K562 (cell line): ENCODE data around the gene PLCL1. TPM values are rescaled to one million over a fixed set of nuclear protein-coding genes. Genes with fewer than 3 reads are reported as not detected.

ENCODE experiments used
- CAMTA2 ChIP-seq: fragments of 250-450 bp; sonication (Bioruptor Pico); conservative IDR thresholded peaks from 2 replicates; pipeline ENCODE4 v1.5.1; 2022
- CC2D1A ChIP-seq: fragments of 450-650 bp; IDR thresholded peaks from 2 replicates; pipeline ENCODE4 v1.6.1; 2017; ENCODE audit warnings: mild to moderate bottlenecking
- CHD4 ChIP-seq: fragments of 200-600 bp; sonication (generic); IDR thresholded peaks from 3 replicates; pipeline ENCODE4 v1.6.1; 2012; ENCODE audit warnings: low read depth, mild to moderate bottlenecking, mixed read lengths, low read length, inconsistent platforms; ENCODE audit not compliant: insufficient read depth, insufficient replicate concordance, poor library complexity, severe bottlenecking
- ERF ChIP-seq: fragments of 450-650 bp; formaldehyde crosslinking; IDR thresholded peaks from 2 replicates; pipeline ENCODE4 v1.4.0; 2020; ENCODE audit warnings: mild to moderate bottlenecking, mixed read lengths
- FOXJ3 ChIP-seq: sonication (generic); formaldehyde crosslinking; IDR thresholded peaks from 2 replicates; pipeline ENCODE4 v1.4.0; 2020; ENCODE audit warnings: mild to moderate bottlenecking, missing genetic modification reagents
- NCOR1 ChIP-seq: fragments of 450-650 bp; IDR thresholded peaks from 2 replicates; pipeline ENCODE4 v1.6.1; 2016; ENCODE audit warnings: mild to moderate bottlenecking, moderate library complexity
- RBM39 ChIP-seq: fragments of 200-400 bp; formaldehyde crosslinking; optimal IDR thresholded peaks from 2 replicates; pipeline ENCODE3; 2018; ENCODE audit warnings: low read depth, low read length
- SMAD3 ChIP-seq: fragments of 450-650 bp; formaldehyde crosslinking; conservative IDR thresholded peaks from 2 replicates; pipeline ENCODE4 v1.4.0; 2020; ENCODE audit warnings: mild to moderate bottlenecking
- SMARCC2 ChIP-seq: fragments of 450-650 bp; IDR thresholded peaks from 2 replicates; pipeline ENCODE4 v1.6.1; 2017; ENCODE audit warnings: antibody characterized with exemption, moderate library complexity, mild to moderate bottlenecking, low read depth
- SNIP1 ChIP-seq: fragments of 450-650 bp; IDR thresholded peaks from 2 replicates; pipeline ENCODE4 v1.7.1; 2017; ENCODE audit warnings: low read depth, mild to moderate bottlenecking
- SOX6 ChIP-seq: fragments of 450-650 bp; IDR thresholded peaks from 2 replicates; pipeline ENCODE4 v1.6.1; 2014; ENCODE audit warnings: mild to moderate bottlenecking
- TCF3 ChIP-seq: sonication (generic); formaldehyde crosslinking; IDR thresholded peaks from 2 replicates; pipeline ENCODE4 v1.4.0; 2020; ENCODE audit warnings: mild to moderate bottlenecking, missing genetic modification reagents
- TEAD4 ChIP-seq, 2 experiments: sonication (generic) in 1 of 2; formaldehyde crosslinking in 1 of 2; IDR thresholded peaks; 2 replicates each; pipeline versions ENCODE4 v1.6.1 to v1.8.0; 2012 to 2022; ENCODE audit warnings: borderline replicate concordance in 1 of 2, inconsistent platforms in 1 of 2, low read length in 1 of 2, mild to moderate bottlenecking in 1 of 2, missing genetic modification reagents in 1 of 2
- ZEB2 ChIP-seq: fragments of 450-650 bp; IDR thresholded peaks from 2 replicates; pipeline ENCODE4 v1.6.1; 2016
- ZNF583 ChIP-seq: fragments of 250-450 bp; sonication (Bioruptor Pico); IDR thresholded peaks from 2 replicates; pipeline ENCODE4 v1.4.0; 2020
- ZNF76 ChIP-seq: fragments of 250-450 bp; sonication (Bioruptor Pico); IDR thresholded peaks from 2 replicates; pipeline ENCODE4 v1.4.0; 2020; ENCODE audit warnings: mild to moderate bottlenecking, moderate library complexity, borderline replicate concordance
- polyA plus RNA-seq, 8 experiments: library from polyadenylated mRNA; depleted of rRNA in 4 of 8; stranded (reverse) in 5 of 8; unstranded in 3 of 8; fragments of >200 nt; fragmentation: Nextera tagmentation in 2 of 8; fragmentation: Illumina TruSeq in 1 of 8; extraction: Ambion mirVana in 2 of 8; extraction: Trizol in 1 of 8; gene quantifications; 2 replicates each; pipeline versions ENCODE4 v1.2.1 to v1.2.3, GENCODE V29; 2011 to 2014; ENCODE audit warnings: inconsistent platforms in 1 of 8, missing spikeins in 1 of 8
- total RNA-seq, 7 experiments: library from RNA; depleted of rRNA in 6 of 7; stranded (reverse); fragments of >200 nt in 6 of 7; fragmentation: Illumina TruSeq in 2 of 7; extraction: Trizol in 2 of 7; gene quantifications; 2 replicates each; pipeline versions ENCODE4 v1.2.1 to v1.2.3, GENCODE V29; 2011 to 2021; ENCODE audit warnings: low replicate concordance in 1 of 7
- TF ChIP-seq, protein P1 (sequence below): fragments of 450-650 bp; IDR thresholded peaks from 2 replicates; pipeline ENCODE4 v1.6.1; 2016; ENCODE audit warnings: low read depth
- TF ChIP-seq, protein P2 (sequence below): sonication (generic); formaldehyde crosslinking; IDR thresholded peaks from 2 replicates; pipeline ENCODE4 v1.8.1; 2023; ENCODE audit warnings: mild to moderate bottlenecking, missing genetic modification reagents
- TF ChIP-seq, protein P3 (sequence below), 2 experiments: fragments of 450-650 bp; conservative IDR thresholded peaks; 2 replicates each; pipeline ENCODE4 v1.6.1; 2017; ENCODE audit warnings: mild to moderate bottlenecking in 2 of 2, moderate library complexity in 2 of 2

PLCL1 gene
- total and polyA plus RNA-seq, 9 of the 15 experiments (the other 6 are each of a cell fraction or from before 2014, with no cell fraction given), result 2.0 to 17.7 (median 8.6) TPM

DNA sequence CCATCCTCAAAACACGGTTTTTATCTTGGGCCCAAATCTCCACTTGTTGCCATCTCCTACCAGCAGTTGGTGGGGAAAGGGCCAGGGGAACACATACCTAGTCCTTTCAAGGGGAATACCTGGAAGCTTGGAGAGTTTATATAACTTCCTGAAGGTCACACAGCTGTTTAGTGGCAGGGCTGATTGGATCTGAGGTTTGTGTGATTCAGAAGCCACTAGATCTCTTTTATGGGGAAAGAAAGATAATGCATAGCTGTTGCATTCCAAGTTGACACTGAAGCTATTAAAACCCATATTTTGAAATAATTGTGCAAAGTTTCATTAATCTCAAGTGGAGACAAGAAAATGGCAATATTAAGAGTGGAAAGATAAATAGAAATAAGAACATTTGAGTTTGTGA is 134.2 kb downstream of the PLCL1 start (continued):
- TF ChIP-seq, protein P1, sequence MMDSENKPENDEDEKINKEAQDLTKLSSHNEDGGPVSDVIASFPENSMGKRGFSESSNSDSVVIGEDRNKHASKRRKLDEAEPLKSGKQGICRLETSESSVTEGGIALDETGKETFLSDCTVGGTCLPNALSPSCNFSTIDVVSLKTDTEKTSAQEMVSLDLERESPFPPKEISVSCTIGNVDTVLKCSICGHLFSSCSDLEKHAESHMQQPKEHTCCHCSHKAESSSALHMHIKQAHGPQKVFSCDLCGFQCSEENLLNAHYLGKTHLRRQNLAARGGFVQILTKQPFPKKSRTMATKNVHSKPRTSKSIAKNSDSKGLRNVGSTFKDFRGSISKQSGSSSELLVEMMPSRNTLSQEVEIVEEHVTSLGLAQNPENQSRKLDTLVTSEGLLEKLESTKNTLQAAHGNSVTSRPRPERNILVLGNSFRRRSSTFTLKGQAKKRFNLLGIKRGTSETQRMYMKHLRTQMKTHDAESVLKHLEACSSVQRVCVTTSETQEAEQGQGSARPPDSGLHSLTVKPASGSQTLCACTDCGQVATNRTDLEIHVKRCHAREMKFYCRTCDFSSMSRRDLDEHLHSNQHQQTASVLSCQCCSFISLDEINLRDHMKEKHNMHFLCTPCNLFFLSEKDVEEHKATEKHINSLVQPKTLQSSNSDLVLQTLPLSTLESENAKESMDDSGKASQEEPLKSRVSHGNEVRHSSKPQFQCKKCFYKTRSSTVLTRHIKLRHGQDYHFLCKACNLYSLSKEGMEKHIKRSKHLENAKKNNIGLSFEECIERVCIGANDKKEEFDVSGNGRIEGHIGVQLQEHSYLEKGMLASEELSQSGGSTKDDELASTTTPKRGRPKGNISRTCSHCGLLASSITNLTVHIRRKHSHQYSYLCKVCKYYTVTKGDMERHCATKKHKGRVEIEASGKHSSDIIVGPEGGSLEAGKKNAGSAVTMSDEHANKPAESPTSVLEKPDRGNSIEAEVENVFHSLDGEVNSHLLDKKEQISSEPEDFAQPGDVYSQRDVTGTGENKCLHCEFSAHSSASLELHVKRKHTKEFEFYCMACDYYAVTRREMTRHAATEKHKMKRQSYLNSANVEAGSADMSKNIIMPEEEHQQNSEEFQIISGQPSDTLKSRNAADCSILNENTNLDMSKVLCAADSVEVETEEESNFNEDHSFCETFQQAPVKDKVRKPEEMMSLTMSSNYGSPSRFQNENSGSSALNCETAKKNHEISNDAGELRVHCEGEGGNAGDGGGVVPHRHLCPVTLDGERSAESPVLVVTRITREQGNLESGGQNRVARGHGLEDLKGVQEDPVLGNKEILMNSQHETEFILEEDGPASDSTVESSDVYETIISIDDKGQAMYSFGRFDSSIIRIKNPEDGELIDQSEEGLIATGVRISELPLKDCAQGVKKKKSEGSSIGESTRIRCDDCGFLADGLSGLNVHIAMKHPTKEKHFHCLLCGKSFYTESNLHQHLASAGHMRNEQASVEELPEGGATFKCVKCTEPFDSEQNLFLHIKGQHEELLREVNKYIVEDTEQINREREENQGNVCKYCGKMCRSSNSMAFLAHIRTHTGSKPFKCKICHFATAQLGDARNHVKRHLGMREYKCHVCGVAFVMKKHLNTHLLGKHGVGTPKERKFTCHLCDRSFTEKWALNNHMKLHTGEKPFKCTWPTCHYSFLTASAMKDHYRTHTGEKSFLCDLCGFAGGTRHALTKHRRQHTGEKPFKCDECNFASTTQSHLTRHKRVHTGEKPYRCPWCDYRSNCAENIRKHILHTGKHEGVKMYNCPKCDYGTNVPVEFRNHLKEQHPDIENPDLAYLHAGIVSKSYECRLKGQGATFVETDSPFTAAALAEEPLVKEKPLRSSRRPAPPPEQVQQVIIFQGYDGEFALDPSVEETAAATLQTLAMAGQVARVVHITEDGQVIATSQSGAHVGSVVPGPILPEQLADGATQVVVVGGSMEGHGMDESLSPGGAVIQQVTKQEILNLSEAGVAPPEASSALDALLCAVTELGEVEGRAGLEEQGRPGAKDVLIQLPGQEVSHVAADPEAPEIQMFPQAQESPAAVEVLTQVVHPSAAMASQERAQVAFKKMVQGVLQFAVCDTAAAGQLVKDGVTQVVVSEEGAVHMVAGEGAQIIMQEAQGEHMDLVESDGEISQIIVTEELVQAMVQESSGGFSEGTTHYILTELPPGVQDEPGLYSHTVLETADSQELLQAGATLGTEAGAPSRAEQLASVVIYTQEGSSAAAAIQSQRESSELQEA, result no peak
- TF ChIP-seq SOX6 (0 out of 2 replicates have a peak, but pooled peaks have one; percentile 15), RBM39 (no peak), ZNF583 (no peak), SMAD3 (CRISPR knock-in tag) (no peak), TCF3 (CRISPR knock-in tag) (peak; percentile 39), ZNF76 (CRISPR knock-in tag) (no peak), SMARCC2 (peak; percentile 36; the same call in 1 of the 2 replicates), ERF (CRISPR knock-in tag) (no peak), TEAD4 (IDR thresholded peaks at IDR 0.05; ENCODE audit: low read length) (peak; percentile 62; the same call in 1 of the 2 replicates), TEAD4 (CRISPR knock-in tag; IDR thresholded peaks at IDR 0.05; ENCODE audit: borderline replicate concordance) (no peak), NCOR1 (peak; percentile 23; the same call in 1 of the 2 replicates), SNIP1 (no peak), CHD4 (no peak), CAMTA2 (CRISPR knock-in tag) (no peak), CC2D1A (peak; percentile 41; the same call in 1 of the 2 replicates), ZEB2 (peak; percentile 16; the same call in 1 of the 2 replicates), FOXJ3 (CRISPR knock-in tag) (no peak)
- TF ChIP-seq, protein P2, sequence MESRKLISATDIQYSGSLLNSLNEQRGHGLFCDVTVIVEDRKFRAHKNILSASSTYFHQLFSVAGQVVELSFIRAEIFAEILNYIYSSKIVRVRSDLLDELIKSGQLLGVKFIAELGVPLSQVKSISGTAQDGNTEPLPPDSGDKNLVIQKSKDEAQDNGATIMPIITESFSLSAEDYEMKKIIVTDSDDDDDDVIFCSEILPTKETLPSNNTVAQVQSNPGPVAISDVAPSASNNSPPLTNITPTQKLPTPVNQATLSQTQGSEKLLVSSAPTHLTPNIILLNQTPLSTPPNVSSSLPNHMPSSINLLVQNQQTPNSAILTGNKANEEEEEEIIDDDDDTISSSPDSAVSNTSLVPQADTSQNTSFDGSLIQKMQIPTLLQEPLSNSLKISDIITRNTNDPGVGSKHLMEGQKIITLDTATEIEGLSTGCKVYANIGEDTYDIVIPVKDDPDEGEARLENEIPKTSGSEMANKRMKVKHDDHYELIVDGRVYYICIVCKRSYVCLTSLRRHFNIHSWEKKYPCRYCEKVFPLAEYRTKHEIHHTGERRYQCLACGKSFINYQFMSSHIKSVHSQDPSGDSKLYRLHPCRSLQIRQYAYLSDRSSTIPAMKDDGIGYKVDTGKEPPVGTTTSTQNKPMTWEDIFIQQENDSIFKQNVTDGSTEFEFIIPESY (CRISPR knock-in tag), result no peak
- TF ChIP-seq, protein P3, sequence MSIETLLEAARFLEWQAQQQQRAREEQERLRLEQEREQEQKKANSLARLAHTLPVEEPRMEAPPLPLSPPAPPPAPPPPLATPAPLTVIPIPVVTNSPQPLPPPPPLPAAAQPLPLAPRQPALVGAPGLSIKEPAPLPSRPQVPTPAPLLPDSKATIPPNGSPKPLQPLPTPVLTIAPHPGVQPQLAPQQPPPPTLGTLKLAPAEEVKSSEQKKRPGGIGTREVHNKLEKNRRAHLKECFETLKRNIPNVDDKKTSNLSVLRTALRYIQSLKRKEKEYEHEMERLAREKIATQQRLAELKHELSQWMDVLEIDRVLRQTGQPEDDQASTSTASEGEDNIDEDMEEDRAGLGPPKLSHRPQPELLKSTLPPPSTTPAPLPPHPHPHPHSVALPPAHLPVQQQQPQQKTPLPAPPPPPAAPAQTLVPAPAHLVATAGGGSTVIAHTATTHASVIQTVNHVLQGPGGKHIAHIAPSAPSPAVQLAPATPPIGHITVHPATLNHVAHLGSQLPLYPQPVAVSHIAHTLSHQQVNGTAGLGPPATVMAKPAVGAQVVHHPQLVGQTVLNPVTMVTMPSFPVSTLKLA (conservative IDR thresholded peaks at IDR 0.05), result no peak
